Calu3 (cell line): Measurements from ENCODE around the gene PPFIBP2. TPM values are rescaled to one million over a fixed set of nuclear protein-coding genes. Genes with fewer than 3 reads are reported as not detected.

Source experiments
- BruUV-seq: library from RNA; stranded (reverse); fragments of 400-500 nt; replicated peaks from 2 replicates; lab custom pipeline; 2021; lab: Mats Ljungman, UMichigan
- CTCF ChIA-PET: fragments of 300-600 bp; sonication (Branson Sonifier 250); formaldehyde crosslinking; loops from one replicate; lab custom pipeline; 2022; ENCODE audit warnings: antibody characterized with exemption; lab: Charles Lee
- DNase-seq: peaks from one replicate; pipeline ENCODE4 v3.0.0; 2022
- H3K27ac Mint-ChIP-seq: one replicate; pipeline ENCODE4 v1.8.0; 2022; ENCODE audit warnings: mixed read lengths; ENCODE audit not compliant: unreplicated experiment
- H3K27me3 Mint-ChIP-seq: one replicate; pipeline ENCODE4 v1.8.0; 2022; ENCODE audit warnings: mixed read lengths; ENCODE audit not compliant: unreplicated experiment
- H3K36me3 Mint-ChIP-seq: one replicate; pipeline ENCODE4 v1.8.0; 2022; ENCODE audit warnings: mild to moderate bottlenecking, moderate library complexity, mixed read lengths; ENCODE audit not compliant: insufficient read depth, unreplicated experiment
- H3K4me1 Mint-ChIP-seq: one replicate; pipeline ENCODE4 v1.8.0; 2022; ENCODE audit warnings: mild to moderate bottlenecking, low read depth, mixed read lengths; ENCODE audit not compliant: unreplicated experiment
- H3K4me3 Mint-ChIP-seq: one replicate; pipeline ENCODE4 v1.8.0; 2022; ENCODE audit warnings: mild to moderate bottlenecking, low read depth, moderate library complexity, mixed read lengths; ENCODE audit not compliant: unreplicated experiment
- H3K9me3 Mint-ChIP-seq: one replicate; pipeline ENCODE4 v1.8.0; 2022; ENCODE audit warnings: low read depth, mixed read lengths; ENCODE audit not compliant: unreplicated experiment
- intact Hi-C: fragments of 100-400 bp; cut with micrococcal nuclease; formaldehyde crosslinking; loops from one replicate; pipeline ENCODE4 v1.10.0; 2022; ENCODE audit not compliant: unreplicated experiment
- total RNA-seq: library from RNA; stranded (reverse); gene quantifications from 2 replicates; pipeline ENCODE4 v1.2.3, GENCODE V29; 2022
- TF ChIP-seq, protein P1 (sequence below): fragments of 200-600 bp; IDR thresholded peaks from one replicate; pipeline ENCODE4 v1.8.0; 2022; ENCODE audit warnings: antibody characterized with exemption; ENCODE audit not compliant: unreplicated experiment

PPFIBP2 gene
- total RNA-seq, 1 experiment from 2014 or later: 28.5 TPM

DNA sequence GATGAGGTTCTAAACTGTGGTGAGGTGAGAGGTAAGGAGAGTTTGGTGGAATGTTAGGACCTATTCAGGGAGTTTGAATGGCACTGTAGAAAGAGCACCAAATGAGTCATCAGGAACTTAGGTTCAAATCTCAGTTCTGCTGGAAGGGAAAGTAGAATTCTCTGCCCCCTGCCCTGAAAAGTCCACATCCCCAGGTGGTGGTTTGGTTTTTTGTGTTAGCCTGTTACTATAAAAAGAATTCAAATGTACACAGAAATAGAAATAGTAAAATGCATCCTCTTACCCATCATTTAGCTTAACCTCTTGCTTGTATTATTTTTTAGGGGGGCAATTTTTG lies 20.2 kb downstream of the PPFIBP2 start:
- intact Hi-C loops: no loop called here
- CTCF ChIA-PET: no interaction called here
- Mint-ChIP-seq H3K4me1 (peaks cover 11% of the 10 kb centered on the region), H3K4me3 (no peak overlapping the region), H3K27me3 (peaks cover 59% of the 10 kb centered on the region), H3K27ac (no peak overlapping the region), H3K36me3 (no peaks in the 10 kb centered on the region), H3K9me3 (no peaks in the 10 kb centered on the region)
- no TSS peak for BruUV-seq
- no peak for DNase-seq
- TF ChIP-seq, protein P1, sequence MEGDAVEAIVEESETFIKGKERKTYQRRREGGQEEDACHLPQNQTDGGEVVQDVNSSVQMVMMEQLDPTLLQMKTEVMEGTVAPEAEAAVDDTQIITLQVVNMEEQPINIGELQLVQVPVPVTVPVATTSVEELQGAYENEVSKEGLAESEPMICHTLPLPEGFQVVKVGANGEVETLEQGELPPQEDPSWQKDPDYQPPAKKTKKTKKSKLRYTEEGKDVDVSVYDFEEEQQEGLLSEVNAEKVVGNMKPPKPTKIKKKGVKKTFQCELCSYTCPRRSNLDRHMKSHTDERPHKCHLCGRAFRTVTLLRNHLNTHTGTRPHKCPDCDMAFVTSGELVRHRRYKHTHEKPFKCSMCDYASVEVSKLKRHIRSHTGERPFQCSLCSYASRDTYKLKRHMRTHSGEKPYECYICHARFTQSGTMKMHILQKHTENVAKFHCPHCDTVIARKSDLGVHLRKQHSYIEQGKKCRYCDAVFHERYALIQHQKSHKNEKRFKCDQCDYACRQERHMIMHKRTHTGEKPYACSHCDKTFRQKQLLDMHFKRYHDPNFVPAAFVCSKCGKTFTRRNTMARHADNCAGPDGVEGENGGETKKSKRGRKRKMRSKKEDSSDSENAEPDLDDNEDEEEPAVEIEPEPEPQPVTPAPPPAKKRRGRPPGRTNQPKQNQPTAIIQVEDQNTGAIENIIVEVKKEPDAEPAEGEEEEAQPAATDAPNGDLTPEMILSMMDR: no peak

DNA sequence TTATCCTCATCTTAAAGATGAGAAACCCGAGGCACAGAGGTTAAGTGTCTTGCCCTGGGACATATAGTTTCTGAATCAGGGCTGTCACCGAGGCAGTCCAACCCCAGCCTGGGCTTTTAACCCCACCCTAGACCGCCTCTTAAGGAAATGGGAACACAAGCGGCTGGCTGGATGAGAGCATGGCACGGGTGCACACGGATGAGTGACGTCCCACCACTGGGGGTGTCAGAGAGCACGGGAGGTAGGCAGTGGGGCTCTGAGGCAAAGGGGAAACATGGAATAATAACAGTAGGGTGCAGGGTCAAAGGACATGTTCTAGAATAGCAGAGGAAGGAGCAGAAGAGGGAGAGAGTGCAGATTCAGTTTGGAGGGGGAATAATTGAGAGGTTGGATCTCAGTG lies 22.3 kb downstream of the PPFIBP2 start:
- H3K4me1 Mint-ChIP-seq: peaks cover 11% of the 10 kb centered on the region
- H3K4me3 Mint-ChIP-seq: peak overlapping the region; percentile 2
- intact Hi-C loops: no loop called here
- peak; percentile 60 for DNase-seq
- no peaks in the 10 kb centered on the region for H3K9me3 Mint-ChIP-seq
- H3K27me3 Mint-ChIP-seq: peaks cover 80% of the 10 kb centered on the region
- BruUV-seq: no TSS peak
- no peak overlapping the region for H3K27ac Mint-ChIP-seq
- TF ChIP-seq, protein P1: no peak
- CTCF ChIA-PET: no interaction called here
- H3K36me3 Mint-ChIP-seq: no peaks in the 10 kb centered on the region

DNA sequence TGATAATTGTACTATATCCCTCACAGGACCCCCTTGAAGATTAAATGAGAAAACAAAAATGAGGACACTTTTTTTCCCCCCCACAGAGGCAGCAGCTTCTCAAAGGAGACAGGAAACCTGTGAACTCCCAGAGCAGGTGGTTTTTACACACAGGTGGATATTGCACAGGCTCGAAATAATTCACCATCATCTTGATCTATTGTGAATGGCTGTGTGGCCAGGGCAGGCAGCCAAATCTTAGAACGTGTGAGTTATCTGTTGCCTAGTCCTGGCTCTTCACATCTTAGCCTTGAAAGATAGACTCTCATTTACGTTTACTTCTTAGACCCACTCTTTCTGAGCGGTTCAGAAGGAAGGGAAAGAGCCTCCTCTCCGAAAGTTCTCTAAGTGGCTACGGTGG lies 23.5 kb downstream of the PPFIBP2 start:
- no peaks in the 10 kb centered on the region for H3K9me3 Mint-ChIP-seq
- no peaks in the 10 kb centered on the region for H3K36me3 Mint-ChIP-seq
- H3K4me1 Mint-ChIP-seq: peaks cover 11% of the 10 kb centered on the region
- CTCF ChIA-PET: no interaction called here
- no peak for DNase-seq
- TF ChIP-seq, protein P1: no peak
- BruUV-seq: no TSS peak
- peaks cover 92% of the 10 kb centered on the region for H3K27me3 Mint-ChIP-seq
- H3K27ac Mint-ChIP-seq: no peak overlapping the region
- intact Hi-C loops: no loop called here
- no peak overlapping the region for H3K4me3 Mint-ChIP-seq

DNA sequence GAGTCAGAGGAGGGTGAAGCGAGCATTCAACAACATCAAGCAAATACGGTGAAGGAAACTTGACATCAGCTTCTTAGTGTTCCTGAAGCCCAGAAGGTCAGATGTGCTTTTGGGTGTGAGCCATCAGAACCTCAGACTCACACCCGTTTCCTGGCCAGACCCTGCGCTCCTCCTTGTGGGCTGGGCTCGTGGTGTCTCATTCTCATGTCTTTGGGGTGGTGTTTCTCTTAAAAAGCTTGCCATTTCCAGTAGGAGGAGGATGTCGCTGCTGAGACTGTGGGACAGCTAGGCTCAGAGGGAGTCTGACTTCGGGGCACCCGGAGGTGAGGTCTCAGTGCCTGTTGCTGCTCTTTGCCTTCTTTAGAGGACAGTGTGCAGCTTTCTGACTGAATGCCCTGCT lies 24.2 kb downstream of the PPFIBP2 start:
- Mint-ChIP-seq H3K27ac (no peak overlapping the region), H3K4me1 (peaks cover 11% of the 10 kb centered on the region), H3K9me3 (no peaks in the 10 kb centered on the region), H3K27me3 (peaks cover 98% of the 10 kb centered on the region), H3K36me3 (no peaks in the 10 kb centered on the region), H3K4me3 (no peak overlapping the region)
- no peak for DNase-seq
- CTCF ChIA-PET: no interaction called here
- TF ChIP-seq, protein P1: no peak
- intact Hi-C loops: no loop called here
- no TSS peak for BruUV-seq
